SH-SY5Y (cell line): ENCODE measurements around the gene ATP9B.

ENCODE experiments used
- GATA2 ChIP-seq: IDR thresholded peaks from 2 replicates; pipeline ENCODE4 v1.6.1; 2011; ENCODE audit warnings: mild to moderate bottlenecking, low read depth, low read length
- GATA3 ChIP-seq: IDR thresholded peaks from 2 replicates; pipeline ENCODE4 v1.6.1; 2011; ENCODE audit warnings: low read depth, mild to moderate bottlenecking, low read length, moderate library complexity

DNA sequence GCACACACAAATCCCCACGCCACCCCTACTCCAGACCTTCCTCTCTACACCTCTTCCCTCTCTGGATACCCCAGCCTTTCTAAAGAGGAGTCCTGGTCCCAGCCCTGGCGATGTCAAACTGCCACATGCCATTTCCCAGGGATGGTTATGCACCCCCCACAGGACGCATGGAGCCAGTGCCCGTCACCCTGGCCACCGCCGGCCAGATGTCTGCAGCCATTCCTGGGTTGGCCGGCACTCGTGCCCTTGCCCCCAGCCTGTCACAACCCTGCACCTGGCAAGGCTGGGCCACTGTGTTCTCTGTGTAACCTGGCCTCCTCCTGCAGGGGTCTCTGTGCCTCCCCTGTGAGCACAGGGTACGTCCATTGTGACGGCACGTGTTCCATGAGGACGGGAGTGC lies 268.4 kb downstream of the ATP9B start:
- TF ChIP-seq GATA2 (no peak), GATA3 (no peak)
